ENCODE results near the gene C2CD3.

GRCh38 chr11:74206746-74207145 lies 35.9 kb upstream of the C2CD3 start:
- TF ChIP-seq CTCF (IDR thresholded peaks at IDR 0.05) (no peak), POLR2A (IDR thresholded peaks at IDR 0.05) (no peak)
